GM23248 (cell line): ENCODE data around the gene GJB4.

Experiments used
- EZH2 ChIP-seq: fragments of 200-600 bp; sonication (generic); IDR thresholded peaks from 2 replicates; pipeline ENCODE4 v1.6.1; 2018; ENCODE audit warnings: antibody characterized with exemption, mild to moderate bottlenecking; ENCODE audit not compliant: insufficient read depth, poor library complexity, severe bottlenecking
- EZH2phosphoT487 ChIP-seq: fragments of 200-600 bp; sonication (generic); IDR thresholded peaks from 2 replicates; pipeline ENCODE4 v1.6.1; 2018; ENCODE audit warnings: antibody characterized with exemption, moderate library complexity, mild to moderate bottlenecking, low read depth; ENCODE audit not compliant: insufficient read depth

GRCh38 chr1:34758751-34759150 lies 789 bp upstream of the GJB4 start:
- TF ChIP-seq EZH2 (no peak), EZH2phosphoT487 (no peak)
